Nephron progenitor cell (in vitro differentiated cells): ENCODE data around the gene MEF2B.

Experiments used
- DNase-seq: peaks from one replicate; pipeline ENCODE4 v3.0.0; 2021
- H3K27ac Mint-ChIP-seq: 2 replicates; pipeline ENCODE4 v1.8.0; 2021; ENCODE audit warnings: mild to moderate bottlenecking, moderate library complexity, mixed read lengths
- H3K27me3 Mint-ChIP-seq: 2 replicates; pipeline ENCODE4 v1.8.0; 2021; ENCODE audit warnings: mild to moderate bottlenecking, low read depth, mixed read lengths; ENCODE audit not compliant: poor library complexity
- H3K36me3 Mint-ChIP-seq: 2 replicates; pipeline ENCODE4 v1.8.0; 2021; ENCODE audit warnings: low read depth, mixed read lengths
- H3K4me1 Mint-ChIP-seq: 2 replicates; pipeline ENCODE4 v1.8.0; 2021; ENCODE audit warnings: mixed read lengths
- H3K4me3 Mint-ChIP-seq: 2 replicates; pipeline ENCODE4 v1.8.0; 2021; ENCODE audit warnings: mild to moderate bottlenecking, moderate library complexity, mixed read lengths
- H3K9me3 Mint-ChIP-seq: 2 replicates; pipeline ENCODE4 v1.8.0; 2021; ENCODE audit warnings: mild to moderate bottlenecking, moderate library complexity, mixed read lengths
- TF ChIP-seq, protein P1 (sequence below): fragments of 200-600 bp; sonication (generic); IDR thresholded peaks from 2 replicates; pipeline ENCODE4 v1.5.0; 2021; ENCODE audit warnings: antibody characterized with exemption

MEF2B gene

DNA sequence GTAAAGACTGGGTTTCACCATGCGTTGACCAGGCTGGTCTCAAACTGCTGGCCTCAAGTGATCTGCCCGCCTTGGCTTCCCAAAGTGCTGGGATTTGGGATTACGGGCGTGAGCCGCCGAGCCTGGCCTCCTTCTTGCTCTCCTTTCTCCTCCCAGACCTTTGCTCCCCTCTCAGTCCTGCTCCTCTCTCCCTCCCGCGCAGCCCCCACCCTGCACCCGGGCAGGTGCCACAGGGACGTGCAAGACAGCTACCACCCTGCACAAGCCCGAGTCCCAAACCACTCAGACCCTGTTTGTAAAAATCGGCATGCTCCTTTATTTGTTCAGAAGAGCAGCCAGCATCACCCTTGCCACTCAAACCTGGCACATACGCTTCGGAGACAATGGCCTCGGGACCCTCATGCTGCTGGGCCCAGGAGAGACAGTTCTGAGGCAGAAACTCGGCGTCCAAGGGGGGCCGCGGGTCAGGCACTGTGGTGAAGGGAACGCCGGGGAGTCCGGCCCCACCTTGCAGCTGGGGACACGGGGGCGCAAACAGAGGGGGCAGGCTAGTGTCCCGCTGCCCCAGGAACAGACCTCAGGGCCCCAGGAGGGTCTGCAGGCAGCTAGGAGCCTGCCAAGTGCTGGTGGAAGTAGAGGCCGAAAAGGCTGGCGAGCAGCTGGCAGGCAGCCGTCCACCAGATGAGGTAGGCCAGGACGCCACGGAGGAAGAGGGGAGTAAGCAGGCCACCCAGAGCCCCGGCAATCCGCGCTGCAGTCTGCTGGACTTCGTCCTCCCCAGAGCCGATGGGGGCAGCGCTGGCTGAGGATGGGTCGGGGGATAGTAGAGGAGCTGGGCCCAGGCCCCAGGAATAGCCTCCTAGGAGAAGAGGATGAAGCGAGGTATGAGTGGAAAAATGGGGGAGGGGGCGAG, 50.5 kb downstream of the MEF2B start:
- DNase-seq: no peak
- no peak overlapping the region for H3K27ac Mint-ChIP-seq
- no peak overlapping the region for H3K4me3 Mint-ChIP-seq
- H3K4me1 Mint-ChIP-seq: peaks cover 21% of the 10 kb centered on the region
- H3K9me3 Mint-ChIP-seq: peaks cover 22% of the 10 kb centered on the region
- peaks cover 3% of the 10 kb centered on the region for H3K27me3 Mint-ChIP-seq
- H3K36me3 Mint-ChIP-seq: peaks cover 46% of the 10 kb centered on the region
- TF ChIP-seq, protein P1, sequence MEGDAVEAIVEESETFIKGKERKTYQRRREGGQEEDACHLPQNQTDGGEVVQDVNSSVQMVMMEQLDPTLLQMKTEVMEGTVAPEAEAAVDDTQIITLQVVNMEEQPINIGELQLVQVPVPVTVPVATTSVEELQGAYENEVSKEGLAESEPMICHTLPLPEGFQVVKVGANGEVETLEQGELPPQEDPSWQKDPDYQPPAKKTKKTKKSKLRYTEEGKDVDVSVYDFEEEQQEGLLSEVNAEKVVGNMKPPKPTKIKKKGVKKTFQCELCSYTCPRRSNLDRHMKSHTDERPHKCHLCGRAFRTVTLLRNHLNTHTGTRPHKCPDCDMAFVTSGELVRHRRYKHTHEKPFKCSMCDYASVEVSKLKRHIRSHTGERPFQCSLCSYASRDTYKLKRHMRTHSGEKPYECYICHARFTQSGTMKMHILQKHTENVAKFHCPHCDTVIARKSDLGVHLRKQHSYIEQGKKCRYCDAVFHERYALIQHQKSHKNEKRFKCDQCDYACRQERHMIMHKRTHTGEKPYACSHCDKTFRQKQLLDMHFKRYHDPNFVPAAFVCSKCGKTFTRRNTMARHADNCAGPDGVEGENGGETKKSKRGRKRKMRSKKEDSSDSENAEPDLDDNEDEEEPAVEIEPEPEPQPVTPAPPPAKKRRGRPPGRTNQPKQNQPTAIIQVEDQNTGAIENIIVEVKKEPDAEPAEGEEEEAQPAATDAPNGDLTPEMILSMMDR: no peak

DNA sequence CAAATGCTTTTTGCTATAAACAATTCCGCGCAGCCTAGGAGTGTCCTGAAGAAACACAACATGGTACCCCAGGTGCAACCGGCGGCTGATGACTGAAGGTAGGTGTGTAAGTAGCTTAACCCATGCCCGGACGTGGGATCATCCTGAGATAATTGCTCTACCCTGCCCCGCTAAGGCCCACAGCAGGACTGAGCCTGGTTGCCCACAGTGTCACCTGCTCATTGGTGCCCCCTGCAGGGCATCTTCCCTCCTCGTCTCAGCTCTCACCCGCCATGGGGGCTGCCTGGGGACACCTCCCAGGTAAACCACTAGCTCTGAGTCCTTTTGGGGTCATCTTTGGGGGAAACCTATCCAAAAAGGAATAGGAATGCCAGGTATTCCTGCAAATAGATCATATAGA, 54.1 kb downstream of the MEF2B start:
- H3K27ac Mint-ChIP-seq: no peak overlapping the region
- H3K4me3 Mint-ChIP-seq: no peak overlapping the region
- TF ChIP-seq, protein P1: peak; percentile 47
- peaks cover 8% of the 10 kb centered on the region for H3K27me3 Mint-ChIP-seq
- H3K9me3 Mint-ChIP-seq: no peaks in the 10 kb centered on the region
- peak; percentile 50 for DNase-seq
- peaks cover 16% of the 10 kb centered on the region for H3K36me3 Mint-ChIP-seq
- H3K4me1 Mint-ChIP-seq: peaks cover 52% of the 10 kb centered on the region

DNA sequence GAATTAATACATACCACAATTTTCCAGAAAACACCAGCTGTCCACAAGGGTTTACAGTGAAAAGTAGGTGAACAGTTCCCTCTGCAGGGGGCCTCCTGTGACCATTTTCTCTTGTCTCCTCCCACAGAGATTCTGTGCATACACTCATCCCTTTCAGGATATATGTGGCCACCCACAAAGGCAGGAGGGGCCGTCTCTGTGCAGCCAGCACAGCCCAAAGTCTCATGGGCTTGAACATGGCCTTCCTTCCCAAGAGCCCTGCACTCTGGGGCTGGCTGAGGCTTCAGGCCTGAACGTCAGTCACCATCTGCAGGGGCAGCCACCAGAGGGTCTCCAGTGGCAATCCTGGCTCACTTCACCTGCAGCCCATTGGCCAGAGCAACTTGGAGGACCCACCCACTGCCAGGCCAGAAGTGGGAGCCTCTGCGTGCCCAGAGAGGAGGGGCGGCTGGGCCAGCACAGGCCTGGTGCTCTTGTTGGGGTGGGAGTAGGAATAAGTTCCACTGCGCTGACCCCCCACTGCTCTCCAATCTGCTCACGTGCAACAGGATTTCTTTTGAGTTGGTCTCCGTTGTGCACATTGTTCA, 56.9 kb downstream of the MEF2B start:
- peaks cover 20% of the 10 kb centered on the region for H3K27me3 Mint-ChIP-seq
- TF ChIP-seq, protein P1: no peak
- peaks cover 39% of the 10 kb centered on the region for H3K4me1 Mint-ChIP-seq
- no peak overlapping the region for H3K4me3 Mint-ChIP-seq
- DNase-seq: peak; percentile 49
- H3K27ac Mint-ChIP-seq: no peak overlapping the region
- no peaks in the 10 kb centered on the region for H3K9me3 Mint-ChIP-seq
- peaks cover 5% of the 10 kb centered on the region for H3K36me3 Mint-ChIP-seq

DNA sequence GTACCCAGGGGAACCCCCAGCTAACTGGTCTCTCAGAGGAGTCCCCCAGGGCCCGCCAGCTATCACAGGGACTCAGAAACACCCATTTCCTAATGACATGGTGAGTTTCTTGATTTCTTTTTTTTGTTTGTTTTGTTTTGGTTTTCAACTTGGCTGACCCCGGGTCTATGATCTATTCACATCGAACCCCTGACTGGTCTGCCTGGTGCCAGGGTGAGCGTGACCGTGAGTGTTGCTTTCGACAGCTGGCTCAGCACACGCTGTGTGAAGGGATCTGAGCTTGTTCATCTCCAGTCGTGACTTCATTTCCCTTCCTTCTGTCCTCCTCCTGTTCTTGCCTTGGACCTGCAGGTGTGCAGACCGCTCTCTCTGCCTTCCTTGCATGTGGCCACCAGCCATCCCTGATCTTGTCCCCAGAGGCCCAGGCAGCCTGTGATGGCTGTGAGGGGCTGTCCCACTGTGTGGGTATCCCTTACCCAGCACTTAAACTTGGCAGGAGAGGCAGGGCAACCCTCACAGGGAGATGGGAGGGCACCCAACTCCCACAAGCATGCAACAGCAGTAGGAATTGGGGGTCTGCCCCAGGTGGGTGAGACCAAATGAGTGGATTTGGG, 58.0 kb downstream of the MEF2B start:
- peak overlapping the region; percentile 12 for H3K4me3 Mint-ChIP-seq
- H3K4me1 Mint-ChIP-seq: peaks cover 47% of the 10 kb centered on the region
- TF ChIP-seq, protein P1: no peak
- H3K9me3 Mint-ChIP-seq: no peaks in the 10 kb centered on the region
- H3K27me3 Mint-ChIP-seq: peaks cover 20% of the 10 kb centered on the region
- peak overlapping the region; percentile 40 for H3K27ac Mint-ChIP-seq
- DNase-seq: no peak
- peaks cover 10% of the 10 kb centered on the region for H3K36me3 Mint-ChIP-seq

DNA sequence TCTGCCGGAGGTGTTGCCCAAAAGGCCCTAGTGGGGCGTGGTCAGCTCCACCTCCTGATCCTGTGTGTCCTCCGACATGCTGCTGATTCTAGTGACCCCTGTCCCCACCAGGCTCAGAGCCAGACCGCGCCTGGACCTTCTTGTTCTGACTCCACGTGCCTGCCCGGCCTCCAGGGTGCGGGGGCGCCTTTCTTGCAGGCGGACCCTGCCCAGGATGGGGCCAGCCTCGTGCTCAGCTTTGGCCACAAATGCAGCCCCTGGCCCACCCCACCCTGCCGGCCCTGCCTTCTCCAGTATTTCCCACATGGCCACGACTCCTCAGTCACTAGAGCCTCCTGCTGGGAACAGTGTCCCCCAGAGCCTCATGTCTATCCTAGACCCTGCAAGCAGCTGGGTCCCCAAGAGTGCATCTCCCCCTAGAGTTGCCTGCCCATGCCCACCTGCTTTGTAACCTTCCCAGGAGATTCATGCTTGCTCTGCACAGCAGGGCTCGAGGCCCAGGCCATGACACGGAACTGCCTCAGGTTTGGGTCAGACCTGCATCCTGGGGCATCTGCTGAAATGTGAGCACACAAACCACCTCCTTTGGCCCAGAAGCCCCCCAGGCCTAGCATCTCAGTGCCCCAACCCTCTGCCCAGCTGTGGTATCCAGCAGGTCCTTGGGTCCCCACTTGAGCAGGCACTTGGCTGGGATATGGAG, 58.8 kb downstream of the MEF2B start:
- no peaks in the 10 kb centered on the region for H3K9me3 Mint-ChIP-seq
- peaks cover 8% of the 10 kb centered on the region for H3K36me3 Mint-ChIP-seq
- H3K27ac Mint-ChIP-seq: no peak overlapping the region
- peaks cover 24% of the 10 kb centered on the region for H3K27me3 Mint-ChIP-seq
- H3K4me1 Mint-ChIP-seq: peaks cover 51% of the 10 kb centered on the region
- no peak for DNase-seq
- peak overlapping the region; percentile 47 for H3K4me3 Mint-ChIP-seq
- TF ChIP-seq, protein P1: no peak
